MM.1S (cell line): ENCODE data around the gene MUC5B.

Experiments used
- DNase-seq: peaks from one replicate; pipeline ENCODE4 v3.0.0-alpha.2; 2015
- H2AFZ ChIP-seq: fragments of 300-600 bp; sonication (generic); 2 replicates; pipeline ENCODE4 v1.6.0; 2016; ENCODE audit warnings: antibody characterized with exemption, low read length
- H3F3A ChIP-seq: fragments of 300-600 bp; sonication (generic); 2 replicates; pipeline ENCODE4 v1.6.1; 2016; ENCODE audit warnings: mild to moderate bottlenecking, antibody characterized with exemption, low read length, moderate library complexity, mixed read lengths; ENCODE audit not compliant: insufficient read depth
- H3K27ac ChIP-seq: fragments of 300-600 bp; sonication (generic); 2 replicates; pipeline ENCODE4 v1.5.1; 2016; ENCODE audit warnings: mild to moderate bottlenecking, low read length
- H3K27me3 ChIP-seq: fragments of 300-600 bp; sonication (generic); replicated peaks from 2 replicates; pipeline ENCODE4 v1.6.0; 2016; ENCODE audit warnings: low read length; ENCODE audit not compliant: insufficient read depth
- H3K36me3 ChIP-seq: fragments of 300-600 bp; sonication (generic); replicated peaks from 2 replicates; pipeline ENCODE4 v1.6.1; 2016; ENCODE audit warnings: mild to moderate bottlenecking, low read length, mixed read lengths; ENCODE audit not compliant: insufficient read depth
- H3K4me1 ChIP-seq: fragments of 300-600 bp; sonication (generic); 2 replicates; pipeline ENCODE4 v1.6.1; 2016; ENCODE audit warnings: low read length, mixed read lengths
- H3K4me2 ChIP-seq: fragments of 300-600 bp; sonication (generic); 2 replicates; pipeline ENCODE4 v1.6.0; 2016; ENCODE audit warnings: low read depth, low read length
- H3K4me3 ChIP-seq: fragments of 300-600 bp; sonication (generic); 2 replicates; pipeline ENCODE4 v1.5.1; 2016; ENCODE audit warnings: low read length, mixed read lengths
- H3K79me2 ChIP-seq: fragments of 300-600 bp; sonication (generic); 2 replicates; pipeline ENCODE4 v1.6.1; 2016; ENCODE audit warnings: mixed run types, low read length, mixed read lengths
- H3K9ac ChIP-seq: fragments of 300-600 bp; sonication (generic); 2 replicates; pipeline ENCODE4 v1.6.1; 2016; ENCODE audit warnings: low read length, mixed read lengths
- H3K9me2 ChIP-seq: fragments of 300-600 bp; sonication (generic); replicated peaks from 2 replicates; pipeline ENCODE4 v1.6.1; 2016; ENCODE audit warnings: mild to moderate bottlenecking, low read length, mixed read lengths; ENCODE audit not compliant: insufficient read depth
- H3K9me3 ChIP-seq: fragments of 300-600 bp; sonication (generic); replicated peaks from 2 replicates; pipeline ENCODE4 v1.6.1; 2016; ENCODE audit warnings: mild to moderate bottlenecking, low read length, mixed read lengths; ENCODE audit not compliant: insufficient read depth
- H4K20me1 ChIP-seq: fragments of 300-600 bp; sonication (generic); 2 replicates; pipeline ENCODE4 v1.6.1; 2016; ENCODE audit warnings: mild to moderate bottlenecking, low read length, moderate library complexity, mixed read lengths; ENCODE audit not compliant: insufficient read depth
- EZH2 ChIP-seq: fragments of 300-600 bp; sonication (generic); optimal IDR thresholded peaks from 2 replicates; pipeline ENCODE3; 2017; ENCODE audit warnings: low read depth, mild to moderate bottlenecking, antibody characterized with exemption, low read length, mixed read lengths
- EZH2phosphoT487 ChIP-seq: fragments of 300-600 bp; sonication (generic); IDR thresholded peaks from 2 replicates; pipeline ENCODE4 v1.6.1; 2018; ENCODE audit warnings: antibody characterized with exemption, low read length
- TF ChIP-seq, protein P1 (sequence below): fragments of 300-600 bp; sonication (generic); IDR thresholded peaks from 2 replicates; pipeline ENCODE4 v1.5.1; 2016; ENCODE audit warnings: antibody characterized with exemption, low read length, mixed read lengths

MUC5B gene

GRCh38 chr11:1199241-1199750 is 23.6 kb upstream of the MUC5B start:
- H3K27ac ChIP-seq, result no peak overlapping the region
- H4K20me1 ChIP-seq, result no peaks in the 10 kb centered on the region
- H3K79me2 ChIP-seq, result no peaks in the 10 kb centered on the region
- H3K4me1 ChIP-seq, result no peaks in the 10 kb centered on the region
- no peaks in the 10 kb centered on the region for H3K36me3 ChIP-seq
- H2AFZ ChIP-seq, result no peak overlapping the region
- no peak for DNase-seq
- TF ChIP-seq EZH2, result no peak
- no peak for TF ChIP-seq EZH2phosphoT487
- TF ChIP-seq, protein P1, sequence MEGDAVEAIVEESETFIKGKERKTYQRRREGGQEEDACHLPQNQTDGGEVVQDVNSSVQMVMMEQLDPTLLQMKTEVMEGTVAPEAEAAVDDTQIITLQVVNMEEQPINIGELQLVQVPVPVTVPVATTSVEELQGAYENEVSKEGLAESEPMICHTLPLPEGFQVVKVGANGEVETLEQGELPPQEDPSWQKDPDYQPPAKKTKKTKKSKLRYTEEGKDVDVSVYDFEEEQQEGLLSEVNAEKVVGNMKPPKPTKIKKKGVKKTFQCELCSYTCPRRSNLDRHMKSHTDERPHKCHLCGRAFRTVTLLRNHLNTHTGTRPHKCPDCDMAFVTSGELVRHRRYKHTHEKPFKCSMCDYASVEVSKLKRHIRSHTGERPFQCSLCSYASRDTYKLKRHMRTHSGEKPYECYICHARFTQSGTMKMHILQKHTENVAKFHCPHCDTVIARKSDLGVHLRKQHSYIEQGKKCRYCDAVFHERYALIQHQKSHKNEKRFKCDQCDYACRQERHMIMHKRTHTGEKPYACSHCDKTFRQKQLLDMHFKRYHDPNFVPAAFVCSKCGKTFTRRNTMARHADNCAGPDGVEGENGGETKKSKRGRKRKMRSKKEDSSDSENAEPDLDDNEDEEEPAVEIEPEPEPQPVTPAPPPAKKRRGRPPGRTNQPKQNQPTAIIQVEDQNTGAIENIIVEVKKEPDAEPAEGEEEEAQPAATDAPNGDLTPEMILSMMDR, result no peak
- no peak overlapping the region for H3K9ac ChIP-seq
- no peaks in the 10 kb centered on the region for H3K9me2 ChIP-seq
- H3K4me3 ChIP-seq, result no peak overlapping the region
- peaks cover 94% of the 10 kb centered on the region for H3K27me3 ChIP-seq
- H3K9me3 ChIP-seq, result no peaks in the 10 kb centered on the region
- no peaks in the 10 kb centered on the region for H3F3A ChIP-seq
- H3K4me2 ChIP-seq, result no peak overlapping the region

DNA sequence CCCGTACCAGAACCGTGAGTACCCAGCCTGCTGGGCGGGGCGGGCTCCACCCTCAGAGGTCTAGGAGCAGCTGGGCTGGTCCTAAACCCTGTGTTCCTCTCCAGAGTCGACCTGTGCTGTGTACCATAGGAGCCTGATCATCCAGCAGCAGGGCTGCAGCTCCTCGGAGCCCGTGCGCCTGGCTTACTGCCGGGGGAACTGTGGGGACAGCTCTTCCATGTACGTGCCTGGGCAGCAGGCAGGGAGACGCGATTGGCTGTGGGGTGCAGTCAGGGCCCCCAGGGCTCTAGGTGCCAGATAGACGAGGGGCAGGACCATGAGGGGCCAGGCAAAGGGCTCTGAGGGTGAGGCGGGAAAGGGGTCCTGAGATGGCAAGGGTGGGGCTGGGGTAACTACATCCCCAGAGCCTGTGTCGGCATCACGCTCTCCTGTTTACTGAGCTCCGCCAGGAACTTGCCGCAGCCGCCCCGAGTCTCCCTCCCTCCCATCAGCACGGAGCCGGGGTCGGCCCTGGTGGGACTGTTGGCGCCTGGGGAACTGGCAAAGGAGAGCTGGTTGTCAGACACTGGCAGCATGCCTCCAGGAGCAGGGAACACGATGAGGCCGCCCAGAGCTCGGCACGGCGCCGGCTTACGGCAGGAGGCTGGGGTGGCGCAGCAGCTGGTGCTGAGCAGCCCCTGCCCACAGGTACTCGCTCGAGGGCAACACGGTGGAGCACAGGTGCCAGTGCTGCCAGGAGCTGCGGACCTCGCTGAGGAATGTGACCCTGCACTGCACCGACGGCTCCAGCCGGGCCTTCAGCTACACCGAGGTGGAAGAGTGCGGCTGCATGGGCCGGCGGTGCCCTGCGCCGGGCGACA is 22.9 kb upstream of the MUC5B start:
- no peak overlapping the region for H2AFZ ChIP-seq
- H3K79me2 ChIP-seq, result no peaks in the 10 kb centered on the region
- H3K9me3 ChIP-seq, result no peaks in the 10 kb centered on the region
- H3F3A ChIP-seq, result no peaks in the 10 kb centered on the region
- TF ChIP-seq, protein P1, result no peak
- TF ChIP-seq EZH2phosphoT487 (no peak), EZH2 (no peak)
- H3K9me2 ChIP-seq, result no peaks in the 10 kb centered on the region
- DNase-seq, result no peak
- peaks cover 94% of the 10 kb centered on the region for H3K27me3 ChIP-seq
- no peaks in the 10 kb centered on the region for H3K36me3 ChIP-seq
- H3K4me1 ChIP-seq, result no peaks in the 10 kb centered on the region
- no peak overlapping the region for H3K4me2 ChIP-seq
- H3K27ac ChIP-seq, result no peak overlapping the region
- H4K20me1 ChIP-seq, result no peaks in the 10 kb centered on the region
- no peak overlapping the region for H3K4me3 ChIP-seq
- no peak overlapping the region for H3K9ac ChIP-seq

- Histone ChIP-seq H2AFZ (no peak overlapping the region), H3K4me3 (no peak overlapping the region), H3K27me3 (peaks cover 97% of the 10 kb centered on the region), H3K9me3 (no peaks in the 10 kb centered on the region), H3K4me2 (no peak overlapping the region), H3K36me3 (no peaks in the 10 kb centered on the region), H3K9ac (no peak overlapping the region), H3K79me2 (no peaks in the 10 kb centered on the region), H3K27ac (no peak overlapping the region), H4K20me1 (no peaks in the 10 kb centered on the region), H3K4me1 (no peaks in the 10 kb centered on the region), H3F3A (no peaks in the 10 kb centered on the region), H3K9me2 (no peaks in the 10 kb centered on the region)
- DNase-seq, result no peak
- TF ChIP-seq EZH2phosphoT487 (no peak), EZH2 (no peak)
- TF ChIP-seq, protein P1, result no peak
These were observed 22.2 kb upstream of the MUC5B start for GRCh38 chr11:1200611-1201191.
